Urinary bladder (tissue), 4 donors: ENCODE measurements around the gene DAP. TPM values are rescaled to one million over a fixed set of nuclear protein-coding genes. Genes with fewer than 3 reads are reported as not detected.
"Not testable (repeated sequence)": the region's sequence is repeated elsewhere in the genome, so short reads cannot be mapped to it uniquely, and the experiment has no call there.

Experiments
- DNase-seq: peaks from one replicate; pipeline ENCODE4 v3.0.0-alpha.2; 2015; ENCODE audit errors: extremely low spot score
- H3K27ac ChIP-seq: one replicate; pipeline ENCODE4 v1.5.1; 2013; ENCODE audit warnings: low read depth, mild to moderate bottlenecking, moderate library complexity
- H3K36me3 ChIP-seq: one replicate; pipeline ENCODE4 v1.6.1; 2013; ENCODE audit warnings: mild to moderate bottlenecking, moderate library complexity; ENCODE audit not compliant: insufficient read depth
- H3K4me1 ChIP-seq: one replicate; pipeline ENCODE4 v1.6.1; 2013; ENCODE audit warnings: mild to moderate bottlenecking, moderate library complexity; ENCODE audit not compliant: insufficient read depth
- H3K4me3 ChIP-seq: one replicate; pipeline ENCODE4 v1.5.1; 2013; ENCODE audit warnings: low read depth, low read length
- whole genome bisulfite sequencing: extraction: QIAGEN DNeasy Blood & Tissue Kit; methylation state at CpG from one replicate; pipeline ENCODE4 v1.1.7; 2013; 5-methylcytosine and 5-hydroxymethylcytosine counted together
- polyA plus RNA-seq: library from polyadenylated mRNA; stranded (reverse); fragments of 200-250 nt; gene quantifications from one replicate; pipeline ENCODE4 v1.2.3, GENCODE V29; 2013
- total RNA-seq: library from RNA; depleted of rRNA; stranded (reverse); fragments of >200 nt; gene quantifications from one replicate; pipeline ENCODE4 v1.2.3, GENCODE V29; 2014
- donor health status: healthy with polysubstance abuse.
- donor health status: healthy.

Gene DAP, protein sequence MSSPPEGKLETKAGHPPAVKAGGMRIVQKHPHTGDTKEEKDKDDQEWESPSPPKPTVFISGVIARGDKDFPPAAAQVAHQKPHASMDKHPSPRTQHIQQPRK
- total RNA-seq = 56.8 TPM
- polyA plus RNA-seq = 57.5 TPM

DNA sequence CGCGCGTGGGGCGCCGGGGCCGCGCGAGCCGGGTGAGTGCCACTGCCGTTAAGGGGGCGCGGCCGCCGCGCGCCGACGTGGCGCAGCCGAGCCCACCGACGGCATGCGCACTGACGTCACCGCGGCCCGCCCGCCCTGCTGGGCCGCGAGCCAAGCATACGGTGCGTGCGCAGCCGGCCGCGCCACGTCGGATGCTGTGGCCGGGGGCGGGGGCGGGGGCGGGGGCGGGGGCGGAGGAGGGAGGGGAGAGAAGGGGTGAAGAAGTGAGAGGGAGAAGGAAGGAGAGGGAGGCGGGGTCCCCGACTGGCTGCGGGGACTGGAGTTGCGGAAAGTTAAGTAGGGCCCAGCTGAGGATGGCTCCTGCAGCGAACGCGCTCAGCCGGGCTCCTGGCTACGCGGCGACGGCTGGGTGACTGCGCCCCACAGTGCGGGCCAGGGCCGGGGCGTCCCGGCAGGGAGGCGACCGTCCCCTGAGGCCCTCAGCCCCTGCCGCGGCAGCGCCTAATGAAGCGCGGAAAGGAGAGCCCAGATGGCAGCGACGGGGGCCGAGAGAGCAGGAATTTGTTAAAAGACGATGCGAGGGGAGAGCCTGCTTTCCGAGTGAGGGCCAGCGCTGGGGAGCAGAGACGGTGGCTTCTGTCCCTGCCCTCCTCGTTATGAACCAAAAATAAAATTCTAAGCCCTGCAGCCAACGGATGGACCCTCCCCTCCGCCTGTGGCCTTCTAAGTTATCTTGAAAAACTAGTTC lies at the start of gene DAP:
DAP (minus strand) TSS at position 50 of the 748 bp plus-strand sequence. CDS start 166 bp downstream, outside the sequence.
- Histone ChIP-seq H3K36me3 (no peaks in the 10 kb centered on the region), H3K4me3 (peak within 1 kb of the TSS; percentile 92), H3K4me1 (peaks cover 2% of the 10 kb centered on the region), H3K27ac (peak within 1 kb of the TSS; percentile 95)
- under 1% methylated on average over 75 of the region's 79 CpGs for WGBS
- peak; percentile 48 for DNase-seq

DNA sequence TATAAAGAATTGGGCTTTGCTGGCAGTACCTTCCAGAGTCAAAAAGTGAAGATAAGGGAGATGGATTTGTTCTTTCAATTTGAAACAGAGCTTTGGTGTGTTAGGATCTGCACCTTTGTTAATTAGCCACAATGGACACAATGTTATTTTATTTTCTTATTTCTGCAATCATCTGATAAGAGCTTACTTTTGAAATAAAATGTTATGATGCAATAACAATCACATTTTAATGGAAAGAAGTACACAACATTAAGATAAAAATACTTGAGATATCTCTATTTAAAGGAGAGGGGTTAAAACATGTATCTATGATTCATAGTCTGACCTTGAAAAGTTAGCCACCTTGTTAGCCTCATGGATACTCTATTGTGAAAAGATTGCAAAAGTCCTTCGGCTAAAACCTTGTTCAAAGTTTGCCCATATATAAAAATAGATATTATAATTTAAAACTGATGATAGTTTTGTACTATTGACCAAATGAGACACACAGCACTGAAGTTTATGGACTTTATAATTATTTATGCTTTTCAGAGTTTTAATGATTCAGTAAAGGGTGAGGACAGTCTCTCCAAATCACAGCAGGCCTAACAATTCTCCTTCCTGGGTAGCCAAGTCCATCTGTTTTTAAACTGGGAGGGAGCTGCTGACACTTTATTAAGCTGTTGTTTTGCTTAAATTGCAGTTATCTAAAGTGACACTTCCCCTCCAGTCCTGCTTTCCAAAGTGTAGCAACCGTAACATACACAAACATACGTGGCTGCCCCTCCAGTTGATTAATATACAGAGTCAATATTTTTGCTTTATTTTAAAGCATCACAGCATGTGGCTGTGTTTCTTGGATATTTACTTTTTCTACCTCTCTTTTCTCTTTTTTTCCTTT lies 47.6 kb upstream of the DAP start:
- no peaks in the 10 kb centered on the region for H3K4me1 ChIP-seq
- H3K27ac ChIP-seq = no peak overlapping the region
- H3K36me3 ChIP-seq = no peaks in the 10 kb centered on the region
- WGBS = 60% methylated on average over 3 of the region's 3 CpGs
- no peak for DNase-seq
- H3K4me3 ChIP-seq = no peak overlapping the region

DNA sequence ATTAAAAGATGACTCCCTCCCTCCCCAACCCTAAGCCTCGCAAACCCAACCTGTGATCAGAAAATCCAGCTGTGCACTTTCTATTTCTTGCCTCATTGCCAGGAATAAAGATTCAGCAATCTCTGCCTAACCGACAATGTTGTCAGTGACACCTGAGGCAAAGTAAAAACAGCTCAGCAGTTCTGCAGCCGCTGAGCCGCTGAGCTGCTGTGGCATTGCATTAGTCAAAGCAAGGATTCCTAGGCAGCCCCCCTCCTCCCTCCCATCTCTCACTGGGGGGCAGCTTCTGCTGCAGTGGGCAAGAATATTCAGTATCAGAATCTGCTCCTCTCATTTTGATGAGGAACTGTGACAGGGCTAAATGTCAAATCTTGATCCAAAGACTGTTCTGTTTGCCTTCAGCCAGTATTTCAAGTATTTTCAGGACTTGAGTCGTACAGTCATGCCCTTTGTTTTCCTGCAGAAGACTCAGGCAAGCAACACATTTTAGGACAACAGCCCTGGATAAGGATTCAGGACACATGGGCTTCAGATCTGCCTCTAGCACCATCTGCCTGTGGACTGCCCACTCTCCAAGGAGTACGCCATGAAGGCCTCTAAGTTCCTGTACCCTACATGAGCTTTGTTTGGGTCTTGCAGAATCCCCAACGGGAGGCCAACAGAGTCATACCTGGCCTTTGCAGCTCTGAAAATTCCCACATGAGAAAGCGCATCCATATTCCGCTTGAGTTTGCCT lies 41.1 kb upstream of the DAP start:
- DNase-seq = no peak
- H3K4me1 ChIP-seq = no peaks in the 10 kb centered on the region
- no peaks in the 10 kb centered on the region for H3K36me3 ChIP-seq
- 70% methylated on average over 9 of the region's 9 CpGs for WGBS
- no peak overlapping the region for H3K27ac ChIP-seq
- H3K4me3 ChIP-seq = no peak overlapping the region

- WGBS = 88% methylated on average over 3 of the region's 3 CpGs
- Histone ChIP-seq H3K4me3 (no peak overlapping the region), H3K36me3 (no peaks in the 10 kb centered on the region), H3K4me1 (no peaks in the 10 kb centered on the region), H3K27ac (no peak overlapping the region)
- no peak for DNase-seq
These were observed 39.8 kb upstream of the DAP start for GRCh38 chr5:10800852-10801251.

- Histone ChIP-seq H3K27ac (no peak overlapping the region), H3K4me1 (no peaks in the 10 kb centered on the region), H3K36me3 (no peaks in the 10 kb centered on the region), H3K4me3 (no peak overlapping the region)
- no peak for DNase-seq
- 47% methylated on average over 3 of the region's 3 CpGs for WGBS
These were observed 36.2 kb upstream of the DAP start for GRCh38 chr5:10797261-10797660.

- DNase-seq = no peak
- Histone ChIP-seq H3K36me3 (no peaks in the 10 kb centered on the region), H3K27ac (no peak overlapping the region), H3K4me1 (no peaks in the 10 kb centered on the region), H3K4me3 (no peak overlapping the region)
- 64% methylated on average over 6 of the region's 6 CpGs for WGBS
These were observed 32.8 kb upstream of the DAP start for GRCh38 chr5:10793785-10794184.

DNA sequence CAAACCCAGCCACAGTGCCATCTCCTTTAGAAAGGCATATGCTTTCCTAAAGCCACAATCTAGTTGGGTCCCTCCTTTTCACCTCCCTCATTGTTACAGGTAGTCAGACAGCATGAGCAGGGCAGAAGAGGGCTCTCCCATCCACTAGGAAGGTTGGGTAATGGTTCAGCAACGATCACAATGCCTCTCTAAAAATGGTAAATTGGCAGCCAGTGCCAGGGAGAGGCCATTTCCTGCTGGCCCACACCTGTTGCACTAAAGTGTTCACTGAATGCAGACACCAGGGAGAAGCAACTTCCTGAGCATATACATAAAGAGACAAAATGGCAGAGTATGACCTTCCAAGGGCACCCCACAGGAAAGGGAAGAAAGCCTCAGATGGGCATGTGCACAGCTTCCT lies 31.3 kb upstream of the DAP start:
- Histone ChIP-seq H3K4me1 (no peaks in the 10 kb centered on the region), H3K36me3 (no peaks in the 10 kb centered on the region), H3K27ac (no peak overlapping the region), H3K4me3 (no peak overlapping the region)
- WGBS = 74% methylated on average over 1 of the region's 1 CpG
- no peak for DNase-seq

DNA sequence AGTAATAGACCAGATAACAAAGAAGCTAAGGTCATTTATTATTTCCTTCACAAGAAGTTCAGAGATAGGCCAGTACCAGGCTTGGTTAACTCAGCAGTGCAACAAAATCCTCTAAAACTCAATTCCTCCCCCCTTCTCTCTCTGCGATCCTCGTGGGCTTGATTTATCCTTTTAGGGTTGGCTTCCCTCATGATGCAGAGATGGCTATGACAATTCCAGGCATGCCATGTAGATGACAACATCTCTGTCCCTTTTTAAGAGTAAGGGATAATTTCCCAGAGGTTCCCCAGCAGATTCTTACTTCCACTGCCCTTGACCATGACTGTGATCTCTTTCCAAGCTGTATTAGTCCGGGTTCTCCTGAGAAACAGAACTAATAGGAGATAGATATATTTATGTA lies 28.7 kb upstream of the DAP start:
- no peaks in the 10 kb centered on the region for H3K4me1 ChIP-seq
- no peak overlapping the region for H3K27ac ChIP-seq
- H3K36me3 ChIP-seq = no peaks in the 10 kb centered on the region
- no peak for DNase-seq
- 62% methylated on average over 3 of the region's 3 CpGs for WGBS
- H3K4me3 ChIP-seq = no peak overlapping the region

DNA sequence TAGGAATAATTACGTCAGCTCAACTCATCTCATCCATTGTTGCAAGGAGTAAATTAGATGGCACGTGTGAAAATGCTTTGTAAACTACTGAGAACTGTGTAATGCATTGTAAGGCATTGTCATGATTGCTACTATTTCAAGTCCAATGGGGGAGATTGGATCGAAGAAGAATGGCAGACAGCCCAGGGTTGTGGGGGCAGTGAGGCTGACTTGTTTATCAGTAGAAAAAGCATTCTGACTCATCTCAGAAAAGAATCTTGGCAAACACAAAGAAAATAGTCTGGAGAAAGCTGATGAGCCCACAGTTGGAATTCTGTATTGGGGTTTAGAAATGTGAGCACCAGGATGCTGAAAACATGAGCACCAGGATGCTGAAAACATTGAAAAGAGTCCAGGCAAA lies 28.0 kb upstream of the DAP start:
- Histone ChIP-seq H3K36me3 (no peaks in the 10 kb centered on the region), H3K27ac (no peak overlapping the region), H3K4me3 (no peak overlapping the region), H3K4me1 (no peaks in the 10 kb centered on the region)
- no peak for DNase-seq
- WGBS = 45% methylated on average over 3 of the region's 3 CpGs

GRCh38 chr5:10788358-10788757 lies 27.3 kb upstream of the DAP start:
- WGBS = 94% methylated on average over 5 of the region's 5 CpGs
- no peaks in the 10 kb centered on the region for H3K36me3 ChIP-seq
- H3K27ac ChIP-seq = no peak overlapping the region
- no peaks in the 10 kb centered on the region for H3K4me1 ChIP-seq
- no peak overlapping the region for H3K4me3 ChIP-seq
- DNase-seq = no peak

GRCh38 chr5:10786835-10787234 lies 25.8 kb upstream of the DAP start:
- WGBS = 89% methylated on average over 4 of the region's 4 CpGs
- Histone ChIP-seq H3K4me3 (no peak overlapping the region), H3K4me1 (no peaks in the 10 kb centered on the region), H3K27ac (no peak overlapping the region), H3K36me3 (no peaks in the 10 kb centered on the region)
- no peak for DNase-seq

DNA sequence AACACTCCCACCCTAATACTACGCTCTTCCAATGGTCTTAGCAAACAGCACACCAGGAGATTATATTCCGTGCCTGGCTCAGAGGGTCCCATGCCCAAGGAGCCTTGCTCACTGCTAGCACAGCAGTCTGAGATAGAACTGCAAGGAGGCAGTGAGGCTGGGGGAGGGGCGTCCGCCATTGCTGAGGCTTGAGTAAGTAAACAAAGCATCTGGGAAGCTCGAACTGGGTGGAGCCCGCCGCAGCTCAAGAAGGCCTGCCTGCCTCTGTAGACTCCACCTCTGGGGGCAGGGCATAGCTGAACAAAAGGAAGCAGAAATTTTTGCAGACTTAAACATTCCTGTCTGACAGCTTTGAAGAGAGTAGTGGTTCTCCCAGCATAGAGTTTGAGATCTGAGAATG lies 19.2 kb upstream of the DAP start:
- not testable (repeated sequence) for H3K4me1 ChIP-seq, DNase-seq, H3K4me3 ChIP-seq, H3K27ac ChIP-seq, H3K36me3 ChIP-seq
- 90% methylated on average over 7 of the region's 7 CpGs for WGBS

- Histone ChIP-seq H3K4me3 (no peak overlapping the region), H3K27ac (no peak overlapping the region), H3K36me3 (no peaks in the 10 kb centered on the region), H3K4me1 (no peaks in the 10 kb centered on the region)
- DNase-seq = no peak
These were observed 18.6 kb upstream of the DAP start for GRCh38 chr5:10779592-10779991.
